SIG-M5 treated with dmso at 0.1 percent for 504 hours (cell line): ENCODE results near the gene MAP2K3.
"Not testable (repeated sequence)": the region's sequence is repeated elsewhere in the genome, so short reads cannot be mapped to it uniquely, and the experiment has no call there.

Experiments
- DNase-seq: peaks from one replicate; lab custom pipeline; 2025; ENCODE audit not compliant: unreplicated experiment; lab: John Stamatoyannopoulos, UW

Gene MAP2K3

DNA sequence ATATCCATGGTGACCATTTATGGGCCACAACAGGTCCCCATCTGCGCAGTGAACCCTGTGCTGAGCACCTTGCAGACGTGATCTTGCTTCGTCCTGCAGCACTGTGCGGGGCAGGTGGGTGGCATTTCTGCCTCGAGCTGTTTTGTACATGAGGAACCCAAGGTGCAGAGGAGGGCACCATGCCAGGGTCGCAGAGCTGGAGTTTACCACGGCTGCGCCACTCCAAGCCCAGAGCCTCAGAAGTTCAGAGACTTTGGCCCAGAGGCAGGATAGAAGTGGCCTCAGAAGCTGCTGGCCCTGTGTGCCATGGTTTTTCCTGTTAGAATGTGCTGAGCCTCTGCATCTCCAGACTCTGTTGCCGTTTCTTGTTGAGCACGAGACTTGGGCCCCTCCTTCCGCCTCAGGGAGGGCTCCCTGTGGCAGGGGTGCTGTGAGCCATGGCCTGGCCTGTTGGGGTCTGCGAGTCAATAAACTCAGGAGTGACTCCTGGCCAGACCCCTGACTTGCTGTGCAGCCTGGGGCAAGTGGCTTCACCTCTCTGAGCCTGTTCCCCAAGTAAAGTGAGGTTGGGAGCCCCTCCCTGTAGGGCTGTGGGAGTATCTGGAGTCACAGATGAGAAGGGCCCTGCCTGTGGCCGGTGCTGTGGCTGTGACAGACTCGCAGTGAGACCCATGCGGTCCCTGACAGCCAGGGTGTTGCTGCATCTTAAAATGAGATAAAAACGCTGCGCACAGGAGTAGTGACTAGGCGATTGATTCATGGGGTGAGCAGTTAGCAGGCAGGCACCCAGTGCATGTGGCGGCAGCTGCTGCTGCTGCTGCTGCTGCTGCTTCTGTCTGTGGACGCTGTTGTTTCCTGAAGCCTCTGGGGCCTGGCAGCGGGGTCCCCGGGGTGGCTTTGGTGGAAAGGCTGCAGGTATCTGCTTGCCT lies 11.8 kb downstream of the MAP2K3 start:
- no peak for DNase-seq

DNA sequence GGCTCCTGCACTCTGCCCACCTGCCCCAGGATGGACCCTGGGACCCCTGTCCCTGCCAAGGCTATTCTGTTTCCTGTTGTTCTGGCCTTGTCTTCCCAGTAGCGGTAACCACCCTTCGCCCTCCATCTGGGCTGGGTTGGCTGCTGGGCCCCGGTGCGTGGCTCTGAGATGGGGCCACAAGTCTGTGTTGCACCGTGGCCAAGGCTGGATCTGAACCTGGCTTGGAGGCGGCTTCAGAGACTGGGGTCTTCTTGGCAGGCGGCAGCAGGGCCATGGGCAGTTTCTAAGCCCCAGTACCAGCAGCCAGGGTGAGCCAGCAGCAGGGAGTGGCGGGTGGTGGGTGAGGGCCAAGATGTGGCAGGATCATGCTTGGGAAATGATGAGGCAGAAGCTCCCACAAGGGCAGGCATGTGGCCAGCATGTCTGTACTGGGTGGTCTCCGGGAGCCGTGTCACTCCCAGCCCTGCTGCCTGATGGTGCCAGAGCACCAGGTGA lies 12.6 kb downstream of the MAP2K3 start:
- DNase-seq = no peak

DNA sequence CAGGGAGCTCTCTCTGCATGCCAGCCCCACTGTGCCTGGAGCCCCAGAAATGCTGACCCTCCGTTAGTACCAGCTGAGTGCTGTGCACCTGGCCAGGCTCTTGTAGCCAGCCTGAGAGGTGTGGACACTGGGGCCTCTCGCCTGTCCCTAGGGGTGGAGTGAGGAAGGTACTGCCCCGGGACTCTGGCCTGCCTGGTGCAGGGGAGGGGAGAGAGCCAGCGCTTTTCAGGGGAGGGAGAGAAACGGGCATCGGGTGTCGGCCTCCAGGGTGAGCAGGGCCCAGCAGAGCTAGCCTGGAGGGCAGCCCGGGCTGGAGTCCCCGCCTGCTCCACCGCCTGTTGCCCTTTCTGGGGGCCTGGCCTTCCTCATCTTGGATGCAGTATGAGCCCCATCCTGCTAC lies 13.1 kb downstream of the MAP2K3 start:
- no peak for DNase-seq

DNA sequence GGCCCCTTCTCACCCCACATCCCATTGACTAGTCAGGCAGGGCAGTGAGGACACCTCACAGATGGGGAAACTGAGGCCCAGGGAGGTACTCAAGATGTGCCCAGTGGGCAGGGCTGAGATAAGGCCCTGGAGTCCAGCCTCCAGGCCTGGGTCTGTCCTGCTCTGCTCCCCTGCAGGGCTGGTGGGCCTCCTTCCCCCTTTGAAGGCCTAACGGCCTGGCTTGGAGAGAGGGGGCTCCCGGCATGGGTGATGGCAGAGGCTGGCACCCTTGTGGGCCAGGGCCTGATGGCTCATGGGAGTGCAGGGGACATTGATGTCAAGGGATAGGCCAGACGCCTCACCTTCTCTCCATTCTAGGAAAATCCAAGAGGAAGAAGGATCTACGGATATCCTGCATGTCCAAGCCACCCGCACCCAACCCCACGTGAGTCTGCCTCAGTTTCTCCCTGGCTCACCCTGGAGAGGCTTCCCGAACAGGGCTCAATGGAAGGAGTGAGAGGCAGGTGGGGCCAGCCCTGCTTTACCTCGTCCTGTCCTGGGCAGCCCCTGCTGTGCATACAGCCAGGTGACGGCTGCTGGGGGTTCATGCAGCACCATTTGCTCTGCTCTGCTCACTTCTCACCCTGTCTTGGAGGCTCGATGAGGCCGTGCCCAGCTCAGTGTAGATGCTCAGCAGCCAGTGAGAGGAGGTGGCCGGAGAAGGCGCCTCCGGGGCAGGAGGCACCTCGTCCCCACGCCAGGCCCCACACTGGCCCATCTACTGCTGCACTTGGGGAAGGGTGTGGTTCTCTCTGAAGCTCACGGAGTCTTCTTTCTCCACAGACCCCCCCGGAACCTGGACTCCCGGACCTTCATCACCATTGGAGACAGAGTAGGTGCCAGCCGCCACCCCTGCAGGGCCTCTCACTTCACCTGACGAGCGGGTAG lies 13.8 kb downstream of the MAP2K3 start:
- no peak for DNase-seq

DNA sequence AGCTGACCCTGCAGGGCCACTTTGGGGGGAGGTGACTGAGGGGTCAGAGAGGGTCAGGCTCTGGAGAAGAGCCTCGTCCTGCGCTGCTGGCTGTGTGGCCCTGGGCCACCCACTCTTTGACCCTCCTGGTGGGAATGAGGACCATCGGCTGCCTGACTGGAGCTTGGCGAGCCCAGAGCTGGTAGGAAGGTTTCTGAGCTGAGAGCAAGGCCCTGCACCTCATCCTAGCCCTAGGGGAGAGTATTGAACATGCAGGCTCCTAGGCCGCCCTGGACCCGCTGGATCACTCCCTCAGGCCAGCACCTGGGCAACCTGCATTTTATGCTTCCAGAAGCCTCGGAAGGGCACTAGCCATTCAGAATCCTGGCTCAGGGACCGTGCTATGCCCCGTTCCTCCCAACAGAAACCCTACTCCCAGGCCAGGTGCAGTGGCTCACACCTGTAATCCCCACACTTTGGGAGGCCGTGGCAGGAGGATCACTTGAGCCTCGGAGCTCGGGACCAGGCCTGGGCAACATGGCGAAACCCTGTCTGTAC lies 14.5 kb downstream of the MAP2K3 start:
- DNase-seq = no peak

DNA sequence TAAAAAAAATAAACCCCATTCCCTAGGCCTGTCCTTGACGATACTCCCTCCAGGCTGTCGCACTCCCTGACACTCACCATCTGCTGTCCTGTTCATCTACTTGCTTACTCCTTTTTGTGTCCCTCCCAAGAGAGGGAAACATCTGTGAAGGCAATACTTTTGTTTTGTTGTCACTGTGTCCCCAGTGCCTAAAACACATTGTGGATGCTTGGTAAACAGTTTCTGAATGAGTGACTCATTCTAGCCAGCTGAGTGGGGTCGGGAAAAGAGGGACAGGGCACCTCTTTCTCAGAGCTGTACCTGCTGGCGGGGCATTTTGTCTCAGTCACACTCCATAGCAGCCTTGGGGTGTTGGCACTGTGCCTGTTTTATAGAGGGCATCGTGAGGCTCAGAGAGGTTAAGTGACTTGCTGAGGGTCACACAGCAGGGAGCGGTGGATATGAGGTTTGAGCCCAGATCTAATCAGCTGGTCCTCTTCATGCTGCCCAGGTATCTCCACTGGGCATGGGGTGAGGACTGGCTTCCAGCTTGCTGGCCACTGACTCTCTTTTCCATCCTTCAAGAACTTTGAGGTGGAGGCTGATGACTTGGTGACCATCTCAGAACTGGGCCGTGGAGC lies 15.6 kb downstream of the MAP2K3 start:
- DNase-seq = no peak

DNA sequence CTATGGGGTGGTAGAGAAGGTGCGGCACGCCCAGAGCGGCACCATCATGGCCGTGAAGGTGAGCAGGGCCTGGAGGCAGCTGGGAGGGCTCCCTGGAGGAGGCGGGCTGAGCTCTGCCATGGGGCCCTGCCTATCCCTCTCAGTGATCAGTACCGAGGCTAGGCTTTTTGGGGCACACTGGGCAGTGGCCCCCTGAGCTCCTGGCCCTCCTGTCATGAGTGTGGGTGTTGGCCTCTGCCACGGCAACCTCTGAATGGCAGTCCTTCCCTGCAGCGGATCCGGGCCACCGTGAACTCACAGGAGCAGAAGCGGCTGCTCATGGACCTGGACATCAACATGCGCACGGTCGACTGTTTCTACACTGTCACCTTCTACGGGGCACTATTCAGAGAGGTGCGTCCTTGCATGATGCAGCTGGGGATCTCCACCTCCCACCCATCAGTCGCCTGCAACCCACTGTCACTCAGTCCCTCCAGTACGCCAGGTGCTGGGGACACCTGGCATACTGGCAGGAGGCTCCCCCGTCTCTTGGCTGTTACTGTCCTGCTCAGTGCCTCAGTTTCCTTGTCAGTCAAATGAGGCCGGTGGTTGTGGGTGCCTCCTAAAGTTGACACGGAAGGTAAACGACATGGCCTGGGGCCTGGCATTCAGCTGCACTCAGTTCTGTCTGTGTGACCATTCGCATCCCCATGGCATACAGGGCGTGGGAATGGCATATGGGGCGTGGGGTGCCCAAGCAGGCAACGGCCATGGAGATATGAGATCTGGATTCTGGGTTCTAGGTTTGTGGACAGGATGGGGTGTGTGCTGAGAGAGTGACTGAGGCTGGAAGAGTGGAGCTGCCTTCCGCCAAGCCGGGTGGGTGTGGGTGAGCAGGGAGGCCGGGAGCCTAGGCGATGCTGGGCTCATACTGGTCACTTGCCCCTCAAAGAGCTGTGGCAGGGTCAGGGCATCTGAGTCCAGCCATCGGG lies 16.4 kb downstream of the MAP2K3 start:
- no peak for DNase-seq

DNA sequence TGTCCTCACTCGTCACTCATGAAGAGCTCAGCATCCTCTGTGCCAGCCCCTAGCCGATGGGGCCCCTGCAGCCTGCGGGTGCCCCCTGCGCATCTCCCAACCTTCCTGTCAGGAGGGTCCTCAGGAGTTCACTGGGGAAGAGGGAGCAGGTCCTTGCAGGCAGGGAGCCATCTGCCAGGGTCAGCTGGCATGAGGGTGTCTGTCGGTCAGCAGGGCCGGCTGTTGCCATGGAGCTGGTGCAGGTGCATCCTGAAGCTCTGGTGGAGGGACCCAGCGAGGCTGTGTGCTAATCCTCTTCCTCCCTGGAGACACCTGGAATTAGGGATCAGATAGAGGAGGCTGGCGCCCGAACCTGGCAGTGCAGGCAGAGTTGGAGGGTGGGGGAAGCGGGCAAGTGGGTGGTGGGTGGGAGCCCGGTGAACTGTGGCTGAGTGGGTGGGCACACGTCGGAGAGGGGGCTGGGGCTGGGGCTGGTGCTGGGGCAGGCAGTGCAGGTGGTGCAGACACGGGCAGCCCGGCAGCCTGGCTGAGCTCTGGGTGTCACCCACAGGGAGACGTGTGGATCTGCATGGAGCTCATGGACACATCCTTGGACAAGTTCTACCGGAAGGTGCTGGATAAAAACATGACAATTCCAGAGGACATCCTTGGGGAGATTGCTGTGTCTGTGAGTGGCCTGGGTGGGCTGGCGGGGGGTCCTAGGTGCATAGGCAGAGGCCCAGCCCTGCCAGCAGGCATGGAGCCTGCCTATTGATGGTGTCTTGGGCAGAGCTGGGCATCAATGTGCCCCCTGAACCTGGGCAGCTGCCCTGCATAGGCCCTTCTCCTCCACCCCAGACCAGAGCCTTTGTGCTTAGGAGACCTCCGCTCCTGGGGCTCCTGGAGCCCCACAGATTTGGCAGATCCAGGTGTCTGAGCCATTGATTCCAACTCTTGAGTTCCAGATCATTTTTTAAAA lies 17.4 kb downstream of the MAP2K3 start:
- DNase-seq = no peak

DNA sequence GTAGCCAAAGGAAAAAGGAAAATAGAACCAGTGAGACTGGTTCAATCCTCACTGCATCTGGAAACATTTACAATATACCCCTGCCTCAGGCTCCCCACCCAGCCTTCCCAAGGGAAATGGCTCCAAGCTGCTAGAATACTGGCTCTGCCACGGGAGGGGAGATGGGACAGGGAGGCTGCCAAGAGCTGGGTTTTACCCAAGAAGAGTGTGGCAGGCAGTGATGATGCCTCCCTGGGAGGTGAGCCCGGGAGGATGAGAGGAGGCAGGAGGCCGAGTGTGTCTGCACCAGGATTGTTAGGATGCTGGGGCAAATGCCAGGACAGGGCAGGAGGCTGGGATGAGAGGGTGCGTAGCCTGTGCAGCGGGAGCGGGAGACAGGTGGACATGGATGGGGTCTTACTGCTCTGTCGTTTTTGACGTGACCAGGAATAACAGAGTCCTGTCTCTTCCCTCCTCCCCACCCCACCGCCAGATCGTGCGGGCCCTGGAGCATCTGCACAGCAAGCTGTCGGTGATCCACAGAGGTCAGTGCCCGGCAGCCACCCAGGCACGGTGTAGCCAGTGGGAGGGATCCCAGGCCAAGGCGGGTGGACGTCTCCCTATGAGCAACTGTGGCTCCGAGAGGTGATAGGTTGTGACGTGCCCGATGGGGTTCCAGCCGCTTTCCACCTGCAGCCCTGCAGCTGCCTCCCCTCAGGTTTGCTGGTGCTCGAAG lies 18.4 kb downstream of the MAP2K3 start:
- no peak for DNase-seq

DNA sequence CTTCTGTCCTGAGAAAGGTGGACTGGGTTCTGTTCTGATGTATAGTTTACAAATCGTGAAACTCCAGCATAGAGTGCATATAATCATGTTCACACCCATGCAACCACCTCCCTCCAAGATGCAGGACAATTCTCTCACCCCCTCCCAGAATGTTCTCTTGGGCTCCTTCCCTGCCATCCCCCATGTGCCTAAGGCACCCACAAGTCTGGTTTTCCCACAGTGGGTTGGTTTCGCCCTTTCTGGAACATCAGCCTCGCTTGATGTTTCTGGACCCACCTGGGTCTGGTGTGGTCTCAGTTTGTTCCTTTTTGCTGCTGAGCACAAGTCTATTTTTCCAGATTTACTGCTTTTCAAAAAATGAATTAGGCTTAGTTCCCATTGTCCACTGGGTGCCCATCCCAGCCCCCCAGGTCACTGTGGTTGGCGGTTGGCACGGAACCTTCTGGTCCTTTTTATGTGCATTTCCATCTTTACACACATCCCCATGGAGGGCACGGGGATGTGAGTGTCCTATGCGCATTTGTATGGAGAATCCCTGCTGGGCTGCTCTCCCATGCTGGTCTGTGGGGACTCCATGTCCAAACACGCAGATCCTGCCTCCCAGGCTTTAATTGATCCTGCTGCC lies 19.0 kb downstream of the MAP2K3 start:
- DNase-seq = no peak

DNA sequence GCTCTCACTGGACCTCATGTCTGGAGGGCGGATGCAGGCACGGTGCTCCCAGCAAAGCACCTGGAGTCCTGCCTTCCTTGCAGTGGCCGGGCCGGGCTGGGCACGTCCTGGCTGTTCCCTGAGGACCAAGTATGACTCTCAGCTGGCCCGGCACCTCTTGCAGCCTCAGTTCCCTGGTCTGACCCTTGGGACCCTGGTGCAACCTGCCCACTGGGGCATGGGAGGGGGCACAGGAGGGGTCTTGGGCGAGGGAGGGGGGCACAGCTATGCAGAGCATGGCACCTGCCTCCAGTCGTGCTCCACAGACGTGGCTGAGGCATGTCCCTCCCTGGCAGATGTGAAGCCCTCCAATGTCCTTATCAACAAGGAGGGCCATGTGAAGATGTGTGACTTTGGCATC lies 19.6 kb downstream of the MAP2K3 start:
- no peak for DNase-seq

DNA sequence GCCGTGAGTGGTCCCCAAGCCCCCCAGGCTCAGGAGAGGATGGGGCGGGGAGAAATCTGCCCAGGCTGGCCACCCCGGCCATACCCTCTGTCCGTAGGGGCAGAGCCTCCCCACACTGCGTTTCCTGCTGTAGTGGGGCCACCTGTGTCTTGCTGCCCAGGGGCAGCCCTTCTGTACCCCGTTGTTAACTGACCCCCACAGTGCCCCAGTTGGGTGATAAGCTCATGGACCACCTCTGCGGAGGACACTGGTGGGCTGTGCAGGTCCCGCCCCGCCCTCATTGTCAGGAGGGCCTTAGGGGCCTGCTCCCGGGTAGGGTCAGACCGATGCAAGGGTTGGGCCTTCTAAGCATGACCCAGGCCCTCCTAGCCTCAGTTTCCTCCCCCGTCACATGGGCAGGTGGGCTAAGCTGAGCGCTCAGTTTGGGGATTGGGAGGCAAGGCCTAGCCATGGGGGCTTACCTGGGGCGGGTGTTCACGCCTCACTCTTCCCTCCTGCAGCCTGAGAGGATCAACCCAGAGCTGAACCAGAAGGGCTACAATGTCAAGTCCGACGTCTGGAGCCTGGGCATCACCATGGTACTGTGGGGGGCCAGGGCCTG lies 20.1 kb downstream of the MAP2K3 start:
- DNase-seq = not testable (repeated sequence)

DNA sequence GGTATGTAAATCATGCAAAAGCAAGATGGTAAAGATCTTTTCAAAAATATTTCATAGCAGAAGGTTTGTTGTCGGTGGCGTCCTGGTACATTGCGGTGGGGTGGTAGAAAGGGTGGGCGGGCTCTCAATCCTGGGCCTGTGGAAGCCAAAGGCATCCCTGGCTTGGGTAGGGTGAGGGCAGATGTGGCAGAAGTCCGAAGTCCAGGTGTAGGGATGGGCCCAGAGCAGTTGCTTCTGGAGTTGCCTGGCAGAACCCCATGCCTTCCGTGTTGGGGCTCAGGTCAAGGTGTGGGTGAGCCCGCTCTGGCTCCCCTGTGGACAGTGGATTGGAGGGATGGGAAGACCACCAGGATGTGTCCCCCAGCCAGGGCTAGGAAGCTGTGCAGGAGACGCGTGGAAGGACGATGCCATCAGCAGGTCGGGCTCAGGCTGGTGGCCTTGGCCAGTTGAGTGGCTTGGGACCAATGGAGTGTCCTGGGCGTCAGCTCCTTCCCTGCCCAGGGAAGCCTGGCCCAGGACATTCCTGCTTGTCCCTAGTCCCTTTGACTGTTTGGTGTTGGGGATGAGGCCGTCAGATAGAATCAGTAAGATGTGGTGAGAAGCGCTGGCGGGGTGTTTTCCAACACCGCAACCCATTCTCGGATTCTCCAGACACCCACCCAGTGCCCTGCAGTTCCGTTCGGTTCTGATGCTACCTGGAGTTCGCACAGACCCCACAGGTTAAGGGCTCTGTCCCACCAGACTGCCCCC lies 21.1 kb downstream of the MAP2K3 start:
- not testable (repeated sequence) for DNase-seq

DNA sequence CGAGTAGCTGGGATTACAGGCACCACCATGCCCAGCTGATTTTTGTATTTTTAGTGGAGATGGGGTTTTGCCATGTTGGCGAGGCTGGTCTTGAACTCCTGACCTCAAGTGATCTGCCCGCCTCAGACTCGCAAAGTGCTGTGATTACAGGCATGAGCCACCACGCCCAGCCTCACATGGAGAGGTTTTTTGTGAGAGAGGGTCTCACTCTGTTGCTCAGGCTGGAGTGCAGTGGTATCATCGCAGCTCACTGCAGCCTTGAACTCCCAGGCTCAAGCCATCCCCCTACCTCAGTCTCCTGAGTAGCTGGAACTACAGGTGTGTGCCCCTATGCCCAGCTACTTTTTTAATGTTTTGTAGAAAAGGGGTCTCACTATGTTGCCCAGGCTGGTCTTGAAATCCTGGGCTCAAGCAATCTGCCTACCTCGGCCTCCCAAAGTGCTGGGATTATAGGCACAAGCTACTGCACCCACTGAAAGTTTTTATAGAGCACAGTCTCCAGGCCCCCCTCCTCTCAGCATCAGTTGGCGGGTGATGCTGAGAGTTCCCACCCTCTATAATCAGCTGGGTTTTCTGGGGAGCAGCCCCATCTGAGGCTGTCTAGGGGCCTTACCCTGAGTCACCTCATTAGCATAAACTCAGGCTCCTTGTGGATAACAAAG lies 22.2 kb downstream of the MAP2K3 start:
- DNase-seq = not testable (repeated sequence)

DNA sequence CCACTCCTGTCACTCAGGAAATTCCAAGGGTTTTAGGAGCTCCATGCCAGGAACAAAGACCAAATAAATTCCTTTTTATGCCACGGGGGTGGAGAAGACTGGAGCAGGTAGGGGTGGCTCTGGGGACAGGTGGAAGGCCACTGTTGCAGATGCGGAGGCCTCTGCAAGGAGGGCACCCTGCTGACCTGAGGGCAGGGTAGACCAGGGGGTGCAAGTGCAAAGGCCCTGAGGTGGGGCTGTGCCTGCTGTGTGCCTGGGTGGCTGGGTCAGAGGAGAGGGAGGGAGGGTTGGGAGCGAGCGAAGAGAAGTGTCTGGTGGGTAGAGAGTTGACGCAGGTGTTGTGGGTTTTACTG lies 22.7 kb downstream of the MAP2K3 start:
- DNase-seq = not testable (repeated sequence)

DNA sequence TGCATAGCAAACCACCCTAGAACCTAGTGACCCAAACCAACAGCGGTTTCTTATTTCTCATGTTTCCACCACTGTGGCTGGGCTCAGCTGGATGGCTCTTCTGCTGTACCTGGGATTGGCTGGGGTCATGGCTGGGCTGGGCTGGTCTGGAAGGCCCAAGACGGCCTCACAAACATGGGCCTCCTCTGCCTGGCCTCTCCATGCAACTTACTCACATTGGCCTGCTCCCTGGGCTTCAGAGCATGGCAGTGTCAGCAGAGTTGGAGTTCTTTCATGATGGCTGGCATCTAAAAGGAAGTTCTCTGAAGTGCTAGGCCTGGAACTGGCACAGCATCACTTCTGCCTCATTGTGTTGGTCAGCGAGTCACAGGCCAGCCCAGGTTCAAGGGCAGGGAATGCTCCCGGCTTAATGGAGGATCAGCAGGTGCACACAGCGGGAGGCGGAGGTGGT lies 24.4 kb downstream of the MAP2K3 start:
- not testable (repeated sequence) for DNase-seq
